GM20431 (cell line): ENCODE data around the gene SPPL2B.

Experiments used
- in situ Hi-C: fragments of 300-500 bp; cut with MseI, MboI; formaldehyde crosslinking; loops from one replicate; pipeline ENCODE4 v1.15.0; 2020; ENCODE audit warnings: low sequenced_read_pairs; ENCODE audit not compliant: unreplicated experiment

Gene SPPL2B

DNA sequence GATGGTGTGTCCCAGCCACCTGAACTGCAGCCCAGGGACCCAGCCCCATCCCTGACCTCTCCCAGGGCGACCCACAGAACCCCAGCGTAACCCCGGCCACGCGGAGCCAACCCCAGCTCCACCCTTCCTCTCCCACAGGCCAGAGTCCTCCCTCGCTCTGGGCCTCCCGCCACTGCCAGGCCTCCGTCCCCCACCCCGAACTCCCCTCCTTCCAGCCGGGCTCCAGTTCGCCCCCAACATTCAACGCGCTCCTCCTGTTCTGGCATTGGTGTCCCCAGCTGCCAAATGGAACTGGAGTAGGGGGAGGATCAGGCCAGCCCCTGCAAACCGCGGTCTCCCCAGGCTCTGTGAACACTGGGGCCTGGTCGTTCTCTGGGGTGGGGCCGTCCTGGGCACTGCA is 28.0 kb upstream of the SPPL2B start:
- in situ Hi-C loops: no loop called here

DNA sequence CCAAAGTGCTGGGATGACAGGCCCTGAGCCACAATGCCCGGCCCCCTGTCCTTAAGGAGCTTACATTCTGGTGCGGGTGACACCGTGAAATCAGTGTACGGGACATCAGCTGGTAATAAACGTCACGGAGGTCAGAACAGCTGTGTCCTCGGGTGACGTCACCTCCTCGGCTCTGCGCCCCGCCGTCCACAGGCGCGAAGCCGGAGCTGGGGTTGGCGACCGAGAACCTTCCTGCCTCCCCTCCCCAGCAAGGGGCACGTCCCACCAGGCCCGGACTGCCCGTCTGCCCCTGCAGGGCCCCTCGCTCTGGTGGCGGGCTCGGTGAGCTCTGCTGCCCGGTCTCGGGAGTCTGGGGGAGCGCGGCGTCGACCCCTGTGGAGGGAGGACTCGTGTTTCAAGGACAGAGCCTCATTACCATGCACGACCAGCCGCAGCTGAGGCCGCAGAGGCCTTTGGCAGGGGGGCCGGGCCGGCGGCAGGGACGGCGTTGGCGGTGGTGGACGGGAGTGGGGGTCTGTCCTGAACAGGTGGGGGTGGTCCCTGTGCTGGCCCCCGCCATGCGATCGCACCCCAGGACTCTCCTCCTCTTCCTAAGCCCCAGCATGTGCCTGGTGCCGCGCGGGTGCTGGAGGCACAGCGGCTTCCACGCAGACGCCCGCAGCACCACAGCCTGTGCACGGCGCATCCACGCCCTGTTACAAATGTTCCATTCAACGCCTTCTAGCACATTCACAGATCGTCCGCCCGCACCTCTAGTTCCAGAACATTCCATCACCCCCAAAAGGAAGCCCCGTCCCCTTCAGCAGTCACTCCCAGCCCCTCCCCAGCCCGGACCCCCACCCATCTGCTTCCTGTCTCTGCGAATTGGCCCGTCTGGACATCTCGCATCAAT is 25.9 kb upstream of the SPPL2B start:
- in situ Hi-C loops: no loop called here

DNA sequence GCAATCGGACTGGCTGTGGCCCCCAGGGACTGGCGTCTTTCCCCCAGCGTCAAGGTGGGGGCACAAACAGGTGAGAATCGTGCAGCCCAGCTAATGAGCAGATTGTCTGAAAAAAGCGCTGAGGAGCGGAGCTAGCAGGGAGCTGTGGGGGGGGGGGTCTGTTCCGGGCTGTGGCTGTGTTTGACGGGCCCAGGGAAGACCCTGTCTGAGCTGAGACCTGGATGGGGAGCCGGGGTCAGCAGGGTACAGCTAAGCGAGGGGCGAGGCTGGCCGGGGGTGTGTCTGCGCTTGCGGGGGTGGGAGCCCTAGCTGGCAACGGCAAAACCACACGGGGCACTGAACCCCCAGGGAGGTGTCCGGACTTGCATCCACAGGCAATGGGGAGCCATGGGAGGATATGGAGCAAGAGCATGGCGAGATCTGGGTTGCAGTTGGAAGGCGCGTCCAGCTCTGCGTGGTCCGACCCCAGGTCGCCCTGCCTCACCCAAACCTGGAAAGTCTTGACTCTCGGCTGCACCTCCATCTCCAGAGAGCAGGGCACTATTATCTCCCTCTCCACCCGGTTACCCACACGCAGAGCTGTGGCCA is 25.2 kb upstream of the SPPL2B start:
- in situ Hi-C loops: no loop called here

DNA sequence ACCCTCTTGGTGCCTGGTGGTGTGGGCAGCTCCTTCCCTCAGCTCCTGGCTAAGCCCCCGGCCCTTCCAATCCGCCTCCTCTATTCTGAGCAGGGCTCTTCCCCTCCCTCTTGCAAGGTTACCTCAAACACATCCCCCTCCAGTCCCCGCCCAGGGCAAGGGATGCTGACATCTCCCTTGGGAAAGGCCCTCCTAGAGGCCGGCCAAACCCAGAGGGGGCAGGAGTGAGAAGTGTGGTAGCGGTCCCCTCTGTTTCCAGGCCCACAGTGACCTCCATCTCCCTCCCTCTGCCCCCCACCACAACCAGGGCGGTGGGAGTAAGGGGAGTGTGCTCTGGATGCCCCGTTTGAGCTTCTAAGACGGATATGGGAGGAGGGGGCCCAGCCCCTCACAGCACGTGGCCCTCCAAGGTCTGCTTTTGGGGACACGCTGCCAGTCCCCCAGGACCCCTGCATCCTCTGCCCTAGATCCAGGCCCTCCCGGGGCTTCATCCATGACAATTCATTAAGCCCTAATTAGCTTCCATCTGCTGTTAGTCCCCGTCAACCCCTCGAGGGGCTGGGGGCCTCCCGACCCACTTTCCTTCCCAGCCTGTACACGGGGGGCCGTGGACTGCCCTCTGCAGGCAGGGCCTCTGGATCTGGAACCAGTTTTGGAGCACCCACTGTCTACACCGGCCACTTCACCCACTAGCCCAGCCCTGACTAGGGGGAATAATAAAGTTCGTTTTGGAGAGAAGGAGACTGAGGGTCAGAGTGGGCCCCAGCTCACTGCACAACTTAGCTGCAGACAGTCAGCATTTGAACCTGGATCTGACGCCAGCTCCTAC is 22.8 kb upstream of the SPPL2B start:
- in situ Hi-C loops: no loop called here

DNA sequence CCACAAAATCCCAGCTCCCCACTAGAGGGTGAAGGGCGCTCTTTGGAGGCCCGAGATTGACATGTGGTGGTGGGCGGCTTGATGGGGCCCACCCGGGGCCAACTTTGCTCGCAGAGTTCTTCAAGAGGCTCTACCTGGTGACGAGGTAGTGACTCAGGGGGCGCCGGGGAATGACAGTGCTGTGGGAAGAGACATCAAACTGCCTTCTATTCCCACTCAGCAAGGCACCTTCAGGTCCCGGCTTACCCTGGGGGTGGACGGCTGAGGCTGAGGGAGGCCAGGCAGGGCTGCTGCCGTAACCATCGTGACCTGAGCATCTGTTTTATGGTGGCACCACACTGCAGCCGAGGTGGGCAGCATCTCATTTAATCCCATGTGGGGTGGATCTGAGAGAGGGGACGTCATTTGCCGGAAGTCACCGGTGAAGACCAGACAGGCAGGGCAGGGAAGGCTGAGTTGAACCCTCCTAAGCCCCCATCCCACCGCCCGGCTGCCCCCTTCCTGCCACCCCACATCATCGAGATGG is 22.1 kb upstream of the SPPL2B start:
- in situ Hi-C loops: no loop called here

DNA sequence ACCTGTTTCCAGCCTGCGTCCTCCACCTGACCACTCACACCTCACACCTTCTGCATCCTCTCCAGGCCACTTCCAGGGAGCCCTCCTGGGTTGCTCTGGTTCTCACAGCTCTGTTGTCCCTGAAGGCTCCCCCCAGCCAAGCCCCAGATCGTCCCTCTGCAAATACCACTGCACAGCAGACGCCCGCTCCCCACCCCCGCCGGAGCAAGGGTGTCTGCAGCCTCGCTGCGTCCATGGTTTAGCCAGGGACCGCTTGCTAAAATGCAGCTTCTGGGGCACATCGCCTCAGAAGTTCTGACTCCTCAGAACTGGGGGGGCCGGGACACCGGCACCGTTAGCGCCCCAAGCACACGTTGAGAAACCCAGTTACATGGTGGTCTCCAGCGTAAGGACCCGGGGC is 21.5 kb upstream of the SPPL2B start:
- in situ Hi-C loops: no loop called here

DNA sequence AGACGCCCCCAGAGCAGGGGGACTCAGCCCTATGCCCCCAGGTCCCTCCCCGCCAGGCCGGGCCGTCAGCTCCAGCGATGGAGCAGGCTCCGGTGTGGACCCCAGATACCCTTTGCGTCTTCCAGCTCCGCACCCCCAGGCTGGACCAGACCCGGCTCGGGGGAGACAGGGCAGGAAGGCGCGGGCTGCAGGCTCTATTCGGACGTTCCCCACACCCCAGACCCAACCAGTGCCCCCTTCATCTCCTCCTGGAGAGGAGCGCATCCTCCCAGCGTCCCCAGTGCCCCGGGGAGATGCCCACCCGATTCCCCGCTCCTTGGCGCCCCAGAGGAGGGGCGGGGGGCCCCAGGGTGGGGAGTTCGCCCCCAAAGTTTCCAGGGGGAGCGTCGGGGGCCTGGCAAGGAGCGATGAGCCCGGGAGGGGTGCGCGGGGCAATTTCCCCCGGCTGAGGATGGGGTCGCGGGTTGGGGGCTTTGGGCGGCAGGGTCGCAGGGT is 20.9 kb upstream of the SPPL2B start:
- in situ Hi-C loops: no loop called here

DNA sequence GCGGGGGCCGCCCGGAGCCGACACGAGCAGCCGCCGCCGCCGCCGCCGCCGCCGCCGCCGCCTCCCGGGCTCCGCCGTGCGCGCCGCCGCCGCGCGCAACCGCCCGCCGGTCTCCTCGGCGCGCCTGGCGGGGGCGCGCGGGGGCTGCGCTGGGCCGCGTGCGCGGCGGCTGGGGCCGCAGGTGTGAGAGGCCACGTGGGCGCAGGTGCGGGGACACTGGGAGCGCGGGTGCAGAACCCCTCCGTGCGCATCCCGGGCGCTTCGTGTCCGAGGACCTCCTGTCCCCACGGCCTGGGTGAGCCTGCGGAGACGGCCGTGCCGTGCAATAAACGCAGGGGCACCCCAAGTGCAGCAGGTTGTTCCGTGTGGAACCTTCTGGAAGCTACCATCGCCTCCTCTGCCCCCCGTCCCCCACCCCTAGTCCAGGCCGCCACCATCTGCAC is 20.3 kb upstream of the SPPL2B start, which contains the start of gene LINGO3:
Gene LINGO3 (minus strand): TSS at position 41 of the 443 bp plus-strand sequence. CDS start 16,378 bp downstream, outside the sequence.
- in situ Hi-C loops: no loop called here

DNA sequence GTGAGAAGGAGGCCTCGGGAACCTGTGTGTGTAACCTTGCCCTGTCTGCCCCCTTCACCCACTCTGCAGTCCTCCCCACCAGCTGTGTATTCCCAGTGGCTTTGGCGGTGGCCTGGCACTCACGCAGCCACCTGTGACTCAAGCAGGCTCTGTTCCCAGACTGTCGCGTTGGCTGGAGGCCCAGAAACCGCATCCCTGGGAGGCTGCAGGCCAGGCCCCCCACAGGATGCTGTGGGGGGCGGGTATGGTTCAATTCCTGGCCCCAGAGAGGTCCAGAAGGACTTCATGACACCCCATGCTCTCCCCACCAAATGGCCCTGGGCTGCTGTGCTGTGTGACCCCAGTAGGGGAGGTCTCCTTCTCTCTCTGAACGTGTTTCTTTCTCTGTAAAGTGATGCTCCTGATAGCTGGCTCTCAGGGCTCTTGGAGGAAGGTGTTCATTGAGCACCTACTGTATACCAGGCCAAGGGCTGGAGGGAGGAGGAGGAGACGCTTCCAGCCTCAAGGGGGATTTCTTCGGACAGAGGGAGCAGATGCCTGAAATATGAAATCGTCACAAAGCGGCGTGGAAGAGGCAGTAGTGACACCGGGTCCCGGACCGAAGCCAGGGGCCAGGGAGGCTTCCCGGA is 18.6 kb upstream of the SPPL2B start:
- in situ Hi-C loops: no loop called here

DNA sequence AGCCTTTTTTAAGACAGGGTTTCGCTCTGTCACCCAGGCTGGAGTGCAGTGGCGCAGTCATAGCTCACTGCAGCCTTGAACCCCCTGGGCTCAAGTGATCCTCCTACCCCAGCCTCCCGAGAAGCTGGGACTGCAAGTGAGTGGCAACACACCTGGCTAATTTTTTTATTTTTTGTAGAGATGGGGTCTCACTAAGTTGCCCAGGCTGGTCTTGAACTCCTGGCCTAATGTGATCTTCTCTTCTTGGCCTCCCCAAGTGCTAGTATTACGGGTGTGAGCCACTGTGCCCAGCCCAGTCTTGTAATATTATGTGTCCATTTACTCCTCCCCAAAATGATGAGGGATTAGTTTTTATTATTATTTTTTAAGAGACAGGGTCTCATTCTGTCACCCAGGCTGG is 17.4 kb upstream of the SPPL2B start:
- in situ Hi-C loops: no loop called here

DNA sequence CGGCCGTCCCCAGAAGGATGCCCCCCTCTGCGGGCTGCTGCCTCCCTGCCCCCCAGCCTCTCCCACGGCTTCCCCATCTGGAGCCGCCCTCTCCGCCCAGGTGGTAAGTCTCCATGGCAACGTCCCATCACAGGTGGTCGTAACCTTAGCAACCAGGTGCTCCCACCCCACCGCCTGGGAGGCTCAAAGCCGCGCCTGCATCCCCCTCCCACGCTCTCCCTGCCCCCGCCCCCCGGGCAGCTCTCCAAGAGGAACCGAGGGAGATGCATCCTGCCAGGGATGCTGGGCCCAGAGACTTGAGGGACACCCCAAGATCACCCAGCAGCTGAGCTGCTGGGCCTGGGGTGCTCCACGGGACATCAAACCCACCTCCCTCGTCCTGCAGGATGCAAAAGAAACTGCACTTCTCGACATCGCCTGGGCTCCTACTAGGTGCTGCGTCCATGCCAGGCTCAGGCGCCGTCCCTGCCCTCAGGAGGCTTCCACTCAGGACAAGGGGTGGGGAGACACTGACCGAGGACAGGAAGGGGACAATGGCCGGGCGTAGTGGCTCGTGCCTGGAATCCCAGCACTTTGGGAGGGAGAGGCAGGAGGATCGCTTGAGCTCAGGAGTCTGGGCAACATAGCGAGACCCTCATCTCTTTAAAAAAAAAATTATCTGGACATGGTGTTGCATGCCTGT is 15.5 kb upstream of the SPPL2B start:
- in situ Hi-C loops: no loop called here

DNA sequence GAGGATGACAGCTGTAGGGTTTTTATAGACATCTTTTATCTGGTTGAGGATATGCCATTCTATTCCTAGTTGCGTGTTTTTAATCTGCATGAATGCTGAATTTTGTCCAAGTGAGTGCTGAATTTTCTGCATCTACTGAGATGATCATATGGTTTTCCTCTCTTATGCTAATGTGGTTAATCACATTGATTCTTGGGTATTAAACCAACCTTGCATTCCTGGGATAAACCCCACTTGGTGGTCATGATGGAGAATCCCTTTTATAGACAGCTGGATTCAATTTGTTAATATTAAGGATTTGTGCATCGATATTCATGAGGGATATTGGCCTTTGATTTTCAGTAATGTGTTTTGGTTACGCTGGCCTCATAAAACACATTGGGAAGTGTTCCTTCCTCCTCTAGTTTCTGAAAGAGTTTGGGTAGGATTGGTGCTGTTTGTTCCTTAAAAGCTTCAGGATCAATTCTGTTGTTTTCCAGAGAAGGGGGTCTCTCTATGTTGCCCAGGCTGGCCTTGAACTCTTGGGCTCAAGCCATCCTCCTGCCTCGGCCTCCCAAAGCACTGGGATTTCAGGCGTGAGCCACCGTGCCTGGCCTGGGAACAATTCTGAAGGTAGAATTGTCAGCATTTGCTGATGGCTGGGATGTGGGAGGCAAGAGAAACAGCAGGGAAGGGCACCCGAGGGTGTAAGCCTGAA is 13.2 kb upstream of the SPPL2B start:
- in situ Hi-C loops: no loop called here

DNA sequence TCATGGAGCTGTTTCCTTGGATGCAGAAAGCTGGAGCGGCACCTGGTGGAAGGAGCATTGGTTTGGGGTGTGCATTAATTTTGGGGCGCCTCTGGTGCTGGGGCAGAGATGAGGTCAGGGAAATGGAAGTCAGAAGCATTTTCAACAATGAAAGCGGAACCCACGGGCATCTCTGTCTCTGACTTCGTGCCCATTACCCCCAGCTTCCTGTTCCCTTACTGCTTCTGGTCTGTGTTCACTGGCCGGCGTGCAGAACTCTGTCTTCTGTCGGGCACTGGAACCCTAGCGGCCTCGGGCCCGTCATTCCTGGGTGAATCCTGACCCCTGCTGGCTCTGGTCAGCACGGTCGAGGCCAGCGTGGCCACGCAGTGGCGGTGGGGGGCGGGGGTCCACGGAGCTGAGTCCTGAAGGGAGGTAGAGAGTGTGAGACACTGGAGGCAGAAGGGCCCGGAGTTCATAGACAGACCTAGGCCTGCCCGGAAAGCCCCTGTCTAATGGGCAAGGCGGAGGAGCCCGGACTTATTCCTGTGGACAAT is 12.6 kb upstream of the SPPL2B start:
- in situ Hi-C loops: no loop called here

DNA sequence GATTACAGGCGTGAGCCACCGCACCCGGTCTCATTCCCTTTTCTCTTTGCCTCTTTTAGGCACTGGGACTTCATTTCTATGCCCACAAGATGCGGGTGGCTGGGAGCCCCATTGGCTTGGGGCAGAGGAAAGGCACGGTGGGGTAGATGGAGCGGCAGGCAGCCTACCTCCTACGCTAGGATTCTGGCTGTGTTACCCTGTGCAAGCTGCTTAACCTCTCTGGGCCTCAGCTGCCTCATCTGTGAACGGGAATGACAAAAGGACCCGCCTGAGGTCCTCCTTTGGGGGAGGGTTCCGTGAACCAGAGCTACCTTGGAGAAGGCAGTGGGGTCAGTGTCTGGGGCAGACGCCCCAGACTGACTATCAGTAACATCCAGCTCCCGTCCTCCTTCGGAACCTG is 11.2 kb upstream of the SPPL2B start:
- in situ Hi-C loops: no loop called here

DNA sequence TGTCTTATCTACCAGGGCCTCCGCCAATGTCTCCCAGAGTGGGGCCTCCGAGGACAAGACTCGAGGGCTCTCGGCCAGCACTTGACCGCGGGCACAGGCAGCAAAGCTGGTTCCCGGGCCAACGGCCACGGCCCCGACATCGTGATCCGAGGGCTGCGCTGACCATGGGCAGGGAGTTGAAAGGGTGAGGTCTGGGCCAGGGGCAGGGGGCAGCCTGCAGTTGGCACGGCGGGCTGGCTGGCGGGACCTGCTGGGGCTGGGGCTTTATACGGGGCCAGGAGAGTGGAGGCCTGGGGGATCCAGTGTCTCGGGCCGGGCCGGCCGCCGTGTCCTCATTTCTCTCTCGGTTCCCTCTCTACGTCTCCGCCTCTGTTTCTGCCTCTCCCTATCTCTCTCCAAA is 10.7 kb upstream of the SPPL2B start:
- in situ Hi-C loops: no loop called here

DNA sequence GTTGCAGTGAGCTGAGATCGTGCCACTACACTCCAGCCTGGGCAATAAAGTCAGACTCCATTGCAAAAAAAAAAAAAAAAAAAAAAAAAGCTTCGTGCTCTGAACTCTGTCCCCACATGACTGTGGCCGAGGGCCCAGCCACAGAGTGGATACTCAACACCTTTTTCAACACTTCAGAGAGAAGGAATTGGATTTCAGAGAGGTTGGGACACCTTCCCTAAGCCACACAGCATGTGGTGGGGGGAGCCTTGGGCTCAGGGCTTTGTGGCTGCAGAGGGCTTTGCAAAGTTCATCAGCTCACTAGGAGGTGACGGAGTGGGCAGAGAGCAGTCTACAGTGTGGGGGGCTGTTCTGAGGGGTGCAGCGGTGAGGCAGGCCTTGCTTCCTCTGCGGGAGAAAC is 9.6 kb upstream of the SPPL2B start:
- in situ Hi-C loops: no loop called here

DNA sequence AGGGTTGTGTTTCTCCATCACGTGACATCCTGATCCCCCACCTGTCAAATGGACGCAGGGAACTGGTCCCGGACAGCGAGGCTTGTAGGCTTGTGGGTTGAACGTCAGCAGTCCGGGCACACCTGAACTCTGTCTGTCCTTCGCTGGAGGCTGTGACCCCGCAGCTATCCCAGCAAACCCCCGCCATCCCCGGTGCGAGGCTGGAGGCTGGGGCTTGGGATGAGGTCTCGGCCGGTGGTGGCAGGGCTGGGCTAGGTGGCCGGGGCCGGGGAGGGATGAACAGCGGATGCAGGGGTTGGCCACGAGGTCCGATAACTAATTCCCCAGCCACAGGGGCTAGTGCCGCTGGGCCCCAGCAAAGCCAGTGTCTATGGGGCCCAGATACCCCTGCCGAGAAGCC is 8.9 kb upstream of the SPPL2B start:
- in situ Hi-C loops: no loop called here

DNA sequence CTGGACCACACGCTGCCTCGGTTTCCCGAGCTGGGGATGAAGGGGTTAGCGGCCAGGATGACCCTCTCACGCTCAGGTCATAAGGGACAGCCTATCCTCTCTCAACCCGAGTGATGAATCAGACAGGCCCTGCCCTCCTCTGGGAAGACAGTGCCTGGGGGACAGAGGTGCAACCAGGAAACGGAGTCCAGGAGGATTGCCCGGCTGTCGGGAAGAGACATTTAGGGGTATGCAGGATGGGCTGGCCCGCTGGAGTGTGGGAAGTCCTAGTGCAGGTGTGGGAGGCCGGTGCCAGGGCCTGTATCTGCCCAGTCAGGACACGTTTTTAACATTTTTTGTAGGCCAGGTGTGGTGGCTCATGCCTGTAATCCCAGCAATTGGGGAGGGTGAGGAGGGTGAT is 8.4 kb upstream of the SPPL2B start:
- in situ Hi-C loops: no loop called here

DNA sequence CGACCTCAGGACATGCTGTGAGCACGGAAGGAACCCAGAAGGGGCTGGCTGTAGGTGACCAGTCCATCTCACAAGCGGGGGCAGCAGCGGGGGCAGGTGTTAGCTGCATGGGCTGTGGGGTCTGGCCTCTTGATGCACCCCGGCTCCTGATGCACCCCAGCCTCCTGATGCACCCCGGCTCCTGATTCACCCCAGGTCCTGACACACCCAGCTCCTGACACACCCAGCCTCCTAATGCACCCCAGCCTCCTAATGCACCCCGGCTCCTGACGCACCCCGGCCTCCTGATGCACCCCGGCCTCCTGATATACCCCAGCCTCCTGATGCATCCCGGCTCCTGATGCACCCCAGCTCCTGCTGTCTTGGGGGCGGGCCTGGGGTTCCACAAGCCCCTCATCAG is 7.5 kb upstream of the SPPL2B start:
- in situ Hi-C loops: no loop called here
